GM21515 (cell line): Measurements from ENCODE around the gene ITIH2.
"Not testable (repeated sequence)": the region's sequence is repeated elsewhere in the genome, so short reads cannot be mapped to it uniquely, and the experiment has no call there.

Source experiments
- ATAC-seq: cut with Tn5 transposase; IDR thresholded peaks from one replicate; pipeline ENCODE4 v1.9.1; 2021; ENCODE audit not compliant: unreplicated experiment

ITIH2 gene, protein sequence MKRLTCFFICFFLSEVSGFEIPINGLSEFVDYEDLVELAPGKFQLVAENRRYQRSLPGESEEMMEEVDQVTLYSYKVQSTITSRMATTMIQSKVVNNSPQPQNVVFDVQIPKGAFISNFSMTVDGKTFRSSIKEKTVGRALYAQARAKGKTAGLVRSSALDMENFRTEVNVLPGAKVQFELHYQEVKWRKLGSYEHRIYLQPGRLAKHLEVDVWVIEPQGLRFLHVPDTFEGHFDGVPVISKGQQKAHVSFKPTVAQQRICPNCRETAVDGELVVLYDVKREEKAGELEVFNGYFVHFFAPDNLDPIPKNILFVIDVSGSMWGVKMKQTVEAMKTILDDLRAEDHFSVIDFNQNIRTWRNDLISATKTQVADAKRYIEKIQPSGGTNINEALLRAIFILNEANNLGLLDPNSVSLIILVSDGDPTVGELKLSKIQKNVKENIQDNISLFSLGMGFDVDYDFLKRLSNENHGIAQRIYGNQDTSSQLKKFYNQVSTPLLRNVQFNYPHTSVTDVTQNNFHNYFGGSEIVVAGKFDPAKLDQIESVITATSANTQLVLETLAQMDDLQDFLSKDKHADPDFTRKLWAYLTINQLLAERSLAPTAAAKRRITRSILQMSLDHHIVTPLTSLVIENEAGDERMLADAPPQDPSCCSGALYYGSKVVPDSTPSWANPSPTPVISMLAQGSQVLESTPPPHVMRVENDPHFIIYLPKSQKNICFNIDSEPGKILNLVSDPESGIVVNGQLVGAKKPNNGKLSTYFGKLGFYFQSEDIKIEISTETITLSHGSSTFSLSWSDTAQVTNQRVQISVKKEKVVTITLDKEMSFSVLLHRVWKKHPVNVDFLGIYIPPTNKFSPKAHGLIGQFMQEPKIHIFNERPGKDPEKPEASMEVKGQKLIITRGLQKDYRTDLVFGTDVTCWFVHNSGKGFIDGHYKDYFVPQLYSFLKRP

DNA sequence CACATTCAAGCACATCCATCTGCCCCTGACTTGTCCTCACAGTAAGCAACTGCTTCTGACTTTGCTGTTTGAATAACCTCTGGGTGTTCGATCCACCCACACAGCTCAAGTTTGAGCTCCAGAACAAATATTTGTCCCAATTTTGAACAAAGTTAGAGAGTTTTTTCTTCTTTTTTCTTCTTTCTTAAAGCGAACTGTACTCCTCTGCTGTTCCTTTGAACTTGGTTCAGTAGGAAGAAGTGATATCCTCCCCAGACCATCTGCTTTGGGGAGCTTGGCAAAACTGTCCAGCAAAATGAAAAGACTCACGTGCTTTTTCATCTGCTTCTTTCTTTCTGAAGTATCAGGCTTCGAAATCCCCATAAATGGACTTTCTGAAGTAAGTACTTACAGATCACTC is at the start of gene ITIH2:
Gene ITIH2, plus strand, starts transcription at position 177 of the 400 bp plus-strand sequence. Its CDS starts 119 bp downstream, at position 296.
- no peak for ATAC-seq

DNA sequence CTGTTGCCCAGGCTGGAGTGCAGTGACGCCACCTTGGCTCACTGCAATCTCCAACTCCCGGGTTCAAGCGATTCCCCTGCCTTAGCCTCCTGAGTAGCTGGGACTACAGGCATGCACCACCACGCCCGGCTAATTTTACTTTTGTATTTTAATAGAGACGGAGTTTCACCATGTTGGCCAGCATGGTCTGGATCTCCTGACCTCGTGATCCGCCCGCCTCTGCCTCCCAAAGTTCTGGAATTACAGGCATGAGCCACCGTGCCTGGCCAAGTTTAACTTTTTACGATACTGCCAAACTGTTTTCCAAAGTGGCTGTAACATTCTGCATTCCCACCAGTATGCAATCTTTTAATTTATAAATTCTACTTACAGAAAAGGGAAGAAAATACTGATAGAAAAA is 46.0 kb upstream of the ITIH2 start:
- not testable (repeated sequence) for ATAC-seq

DNA sequence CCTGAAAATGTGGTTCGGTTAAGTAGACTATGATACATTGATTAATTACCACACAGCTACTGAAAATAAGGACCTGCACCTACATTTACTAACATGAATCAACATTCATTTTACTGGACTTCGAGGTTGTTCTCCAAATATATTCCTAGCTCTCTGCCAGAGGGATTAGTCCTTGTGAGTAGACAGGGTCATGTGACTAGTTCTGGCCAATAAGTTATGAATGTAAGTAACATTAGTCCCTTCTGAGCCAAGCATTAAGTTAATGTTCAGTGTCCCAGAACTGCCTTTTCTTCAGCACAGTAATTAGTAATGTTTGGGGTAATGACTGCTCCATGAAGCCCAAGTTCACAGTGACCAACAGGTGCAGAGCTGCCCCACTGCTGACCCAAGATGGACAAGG is 45.6 kb upstream of the ITIH2 start:
- no peak for ATAC-seq

DNA sequence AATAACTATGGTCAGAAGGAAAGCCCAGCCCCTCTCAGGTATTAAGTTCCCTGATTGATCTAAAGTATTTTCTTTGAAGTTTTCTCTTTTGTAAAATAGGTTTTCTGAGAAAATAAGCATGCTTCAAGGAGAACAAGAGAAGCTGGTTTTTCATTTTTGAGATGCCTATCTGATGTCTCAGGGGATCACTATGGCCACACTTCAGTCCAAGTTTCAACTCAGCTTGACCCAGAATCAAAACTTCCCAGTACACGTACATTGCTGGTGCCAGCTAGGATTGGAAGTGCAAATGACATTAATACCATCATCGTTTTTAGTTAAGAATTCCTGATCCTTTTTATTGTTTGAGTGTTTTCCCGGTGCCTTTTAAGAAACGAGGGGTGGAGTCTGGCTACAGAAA is 43.6 kb upstream of the ITIH2 start:
- no peak for ATAC-seq

DNA sequence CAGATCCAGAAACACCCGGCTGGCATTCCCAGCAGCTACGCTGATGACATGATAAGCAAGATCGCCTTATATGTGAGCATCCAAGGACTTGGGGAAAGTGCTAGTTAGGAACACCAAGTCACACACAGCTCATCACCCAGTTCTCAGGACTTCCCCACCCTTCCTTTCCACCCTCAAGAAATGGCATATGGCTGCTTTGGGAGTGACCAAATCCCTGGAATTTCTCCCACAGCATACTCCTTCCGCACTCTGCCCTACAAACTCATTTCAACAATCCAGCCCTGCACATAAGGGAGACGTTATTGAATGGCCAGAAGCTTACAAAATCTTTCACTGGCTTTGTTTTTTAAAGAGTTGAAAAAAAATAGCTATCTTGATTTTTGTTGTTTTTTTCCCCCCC is 40.6 kb upstream of the ITIH2 start:
- no peak for ATAC-seq

DNA sequence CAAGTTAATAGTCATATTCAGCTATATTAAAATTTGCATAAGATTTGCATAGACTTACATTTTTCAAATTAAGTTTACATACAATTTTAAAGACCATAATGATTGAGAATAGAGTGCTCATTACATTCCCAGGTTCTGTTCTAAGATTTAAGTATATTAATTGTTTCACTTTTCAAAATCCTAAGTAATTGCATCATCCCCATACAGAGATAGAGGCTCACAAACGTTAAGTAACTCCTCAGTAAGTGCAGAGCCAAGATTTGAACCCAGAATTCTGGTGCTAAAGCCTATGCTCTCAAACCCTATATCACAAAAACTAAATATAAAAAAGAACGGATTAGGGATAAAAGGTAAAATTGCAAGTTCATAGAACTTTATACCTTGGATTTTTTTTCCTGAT is 38.4 kb upstream of the ITIH2 start:
- no peak for ATAC-seq

DNA sequence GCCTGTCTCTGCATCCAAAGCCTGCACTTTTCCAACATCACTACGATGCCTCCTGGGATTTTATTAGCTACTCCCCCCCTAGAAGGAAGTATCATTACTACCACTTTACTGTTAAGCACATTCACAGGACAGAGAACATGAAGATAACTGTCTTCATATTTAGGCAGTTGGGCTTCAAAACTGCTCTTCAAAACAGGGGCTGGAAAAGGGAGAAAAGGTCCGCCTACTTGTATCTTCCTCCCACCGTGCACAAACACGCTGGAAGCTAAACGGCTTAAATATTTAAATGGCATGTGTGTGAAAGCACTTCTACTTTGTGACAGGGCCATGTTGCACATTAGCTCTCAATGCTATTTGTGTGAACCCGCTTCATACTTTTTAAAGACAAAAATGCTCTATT is 37.3 kb upstream of the ITIH2 start:
- ATAC-seq: no peak

DNA sequence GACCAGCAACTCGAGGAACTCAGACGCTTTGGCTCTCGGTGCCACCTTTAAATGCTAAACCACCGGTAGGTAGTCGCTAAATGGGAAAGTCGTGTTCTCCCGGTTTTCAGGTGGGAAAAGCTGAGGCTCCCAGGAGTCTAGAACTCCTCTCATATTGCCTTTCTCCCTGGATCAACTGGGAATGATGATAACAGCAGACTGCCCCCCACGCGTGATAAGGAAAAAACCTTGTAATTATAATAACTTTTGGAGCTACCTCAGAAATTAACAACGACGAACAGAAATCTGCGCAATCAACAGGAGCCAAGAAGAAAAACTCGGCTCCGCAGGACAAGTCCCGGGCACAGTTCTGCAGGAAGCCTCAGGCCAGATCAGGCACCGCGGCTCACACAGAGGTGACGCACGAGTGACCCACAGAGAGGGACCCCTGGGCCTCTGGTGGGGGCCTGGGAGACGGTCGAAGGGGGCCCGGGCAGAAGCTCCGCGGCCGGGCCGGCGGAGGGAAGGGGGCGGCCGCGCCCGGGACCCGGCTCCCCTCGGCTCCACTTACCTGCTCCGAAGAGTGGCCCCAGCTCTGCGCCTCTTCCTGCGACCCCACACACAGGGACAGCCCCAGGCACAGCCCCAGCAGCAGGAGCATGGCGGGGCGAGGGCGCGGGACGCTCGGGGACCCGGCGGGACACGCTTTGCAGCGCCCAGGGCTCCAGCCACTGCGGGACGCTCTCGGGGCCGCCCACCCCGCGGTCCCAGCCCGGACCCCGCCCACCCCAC is 36.7 kb upstream of the ITIH2 start, which contains the start of gene ITIH5:
Gene ITIH5, minus strand, starts transcription at position 714 of the 771 bp plus-strand sequence. Its CDS starts 74 bp downstream, at position 640.
- ATAC-seq: no peak

DNA sequence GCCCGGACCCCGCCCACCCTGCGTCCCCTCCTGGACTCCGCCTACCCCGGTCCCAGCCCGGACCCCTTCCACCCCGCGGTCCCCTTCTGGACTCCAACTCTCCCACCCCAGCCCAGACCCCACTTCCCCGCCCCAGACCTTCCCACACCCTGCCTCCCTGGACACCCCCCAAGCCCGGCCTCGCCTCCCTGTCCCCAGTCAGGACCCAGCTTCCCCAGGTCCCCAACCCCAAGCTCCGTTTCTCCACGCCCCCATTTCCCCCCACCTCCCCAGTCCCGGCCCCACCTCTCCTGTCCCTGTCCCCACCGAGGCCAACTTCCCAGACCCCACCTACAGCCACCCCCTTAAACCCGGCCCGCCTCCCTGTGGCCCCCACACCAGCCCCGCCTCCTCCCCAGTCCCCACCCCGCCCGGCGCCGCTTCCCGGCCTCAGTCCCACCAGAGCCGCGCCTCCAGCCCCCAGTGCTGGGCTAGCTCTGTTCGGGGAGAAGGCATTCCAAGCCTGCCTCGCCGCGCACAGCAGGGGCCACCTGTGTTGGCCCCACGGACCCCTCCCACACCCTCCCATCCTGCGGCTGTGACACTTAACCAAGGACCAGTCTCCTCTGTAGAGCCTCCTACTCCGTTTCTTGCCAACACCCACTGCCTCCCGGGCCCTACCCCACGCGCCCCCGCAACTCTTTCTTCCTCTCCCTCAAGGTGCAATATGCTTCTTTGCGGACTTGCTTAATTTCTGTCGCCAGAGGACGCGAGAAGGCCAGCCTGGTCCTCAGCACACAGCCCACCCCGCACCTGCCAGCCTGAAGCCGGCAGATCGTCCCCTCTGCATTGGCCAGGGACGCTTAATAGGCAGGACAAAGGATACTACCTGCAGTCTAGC is 35.6 kb upstream of the ITIH2 start:
- ATAC-seq: no peak

DNA sequence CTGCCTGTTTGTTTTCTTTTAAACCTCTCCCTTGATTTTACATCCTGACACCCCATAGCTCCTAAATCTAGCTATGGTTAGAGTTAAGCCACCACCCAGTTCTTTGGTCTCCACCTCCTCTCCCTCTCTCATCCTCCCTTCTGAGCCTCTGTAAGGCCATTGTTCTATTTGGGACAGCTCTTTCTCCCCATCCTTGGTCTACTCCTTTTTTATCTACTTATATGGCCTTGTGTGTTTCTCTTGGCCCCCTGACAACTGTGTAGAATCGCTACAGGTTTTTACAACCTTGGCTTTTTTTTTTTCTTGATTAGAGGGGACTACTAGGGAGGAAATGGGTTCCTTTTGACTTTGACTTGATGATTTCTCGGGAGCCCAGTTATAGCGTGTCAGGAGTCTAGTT is 33.0 kb upstream of the ITIH2 start:
- ATAC-seq: no peak

DNA sequence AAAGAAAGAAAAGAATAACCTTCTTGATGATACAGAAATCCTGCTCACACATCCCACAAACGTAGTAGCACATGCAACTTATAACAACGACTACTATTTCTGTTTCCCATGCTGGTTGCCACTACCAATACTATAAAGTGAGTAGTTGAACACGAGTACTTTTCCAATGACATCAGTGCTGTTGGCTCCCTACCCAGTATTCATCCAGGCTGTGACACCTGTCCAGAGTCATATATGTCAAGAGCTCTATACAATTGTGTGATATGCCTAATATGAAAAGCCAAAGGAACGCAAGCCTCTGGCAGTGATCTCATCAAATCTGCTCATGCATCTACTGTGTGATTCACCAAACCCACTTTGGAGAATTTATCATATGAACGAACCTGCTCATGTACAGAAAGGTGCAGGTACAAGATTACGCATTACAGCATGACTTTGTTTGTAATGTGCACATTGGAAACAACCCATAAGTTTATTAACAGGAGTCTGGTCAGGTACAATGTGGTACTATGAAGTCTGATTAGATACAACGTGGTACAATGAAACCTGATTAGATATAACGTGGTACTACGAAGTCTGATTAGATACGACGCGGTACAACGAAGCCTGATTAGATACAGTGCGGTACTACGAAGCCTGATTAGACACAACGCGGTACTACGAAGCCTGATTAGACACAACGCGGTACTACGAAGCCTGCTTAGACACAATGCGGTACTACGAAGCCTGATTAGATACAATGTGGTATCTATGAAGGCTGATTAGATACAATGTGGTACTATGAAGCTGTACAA is 30.6 kb upstream of the ITIH2 start:
- no peak for ATAC-seq

DNA sequence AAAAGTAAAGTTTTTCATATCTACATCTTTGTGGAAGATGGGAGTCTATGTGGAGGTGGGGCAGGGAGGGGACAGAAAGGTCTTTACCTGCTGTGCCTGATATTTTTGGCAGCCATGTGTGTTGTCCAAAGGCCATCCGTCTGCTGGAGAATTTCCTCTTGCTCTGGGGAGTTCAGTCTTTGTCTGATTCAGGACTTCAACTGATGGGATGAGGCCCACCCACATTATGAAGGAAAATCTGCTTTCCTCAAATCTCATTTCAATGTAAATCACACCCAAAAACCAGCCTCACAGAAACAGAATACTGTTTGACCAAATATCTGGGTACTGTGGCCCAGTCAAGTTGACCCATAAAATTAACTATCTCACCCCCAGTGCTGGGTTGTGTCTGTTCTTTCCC is 23.9 kb upstream of the ITIH2 start:
- ATAC-seq: no peak

DNA sequence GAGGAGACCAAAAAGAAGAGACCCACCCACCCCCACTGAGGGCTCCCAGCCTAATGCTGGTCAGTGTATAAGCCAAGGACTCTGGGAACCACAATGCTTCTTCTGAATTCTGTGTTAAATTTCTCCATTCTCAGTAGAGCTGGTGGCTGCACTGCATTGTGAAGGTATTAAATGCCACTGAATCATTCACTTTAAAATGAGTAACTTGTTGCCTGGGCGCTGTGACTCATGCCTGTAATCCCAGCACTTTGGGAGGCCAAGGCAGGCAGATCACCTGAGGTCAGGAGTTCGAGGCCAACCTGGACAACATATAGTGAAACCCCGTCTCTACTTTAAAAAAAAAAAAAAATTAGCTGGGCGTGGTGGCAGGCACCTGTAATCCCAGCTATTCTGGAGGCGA is 23.0 kb upstream of the ITIH2 start:
- not testable (repeated sequence) for ATAC-seq

DNA sequence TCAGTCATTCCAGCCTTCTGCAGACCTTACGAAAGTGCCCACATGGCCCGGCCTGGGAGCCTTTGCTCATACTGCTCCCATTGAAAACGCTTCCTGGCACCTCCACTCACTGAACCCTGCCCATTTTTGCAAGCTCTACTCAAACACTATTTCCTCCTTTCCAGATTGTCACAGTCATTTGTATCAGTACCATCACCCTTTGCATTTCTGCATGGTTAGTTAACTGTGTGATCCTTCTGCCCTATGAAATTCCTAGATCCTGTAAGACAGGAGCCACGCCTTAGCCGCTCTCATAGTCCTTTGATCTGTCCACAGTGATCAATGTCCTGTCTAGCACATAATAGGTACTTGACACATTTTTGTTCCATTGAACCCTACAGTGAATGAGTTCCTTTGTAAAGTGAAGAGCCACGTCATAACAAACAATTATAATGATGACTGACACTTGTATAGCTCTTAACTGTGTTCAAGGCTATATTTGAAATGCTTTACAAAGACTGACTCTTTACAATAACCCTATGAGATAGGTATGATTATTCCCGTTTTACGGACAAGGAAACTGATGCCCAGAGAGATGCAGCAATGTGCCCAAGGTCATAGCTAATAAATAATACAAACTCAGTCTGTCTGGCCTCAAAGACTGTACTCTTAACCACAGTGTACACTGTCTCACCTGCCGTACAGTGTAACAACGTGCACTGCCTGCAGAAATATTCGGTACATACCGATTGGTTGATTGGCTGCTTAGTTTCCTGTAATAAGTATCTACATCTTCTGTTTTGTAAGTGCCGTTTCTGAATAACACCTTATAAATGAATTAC is 16.6 kb upstream of the ITIH2 start:
- ATAC-seq: no peak

DNA sequence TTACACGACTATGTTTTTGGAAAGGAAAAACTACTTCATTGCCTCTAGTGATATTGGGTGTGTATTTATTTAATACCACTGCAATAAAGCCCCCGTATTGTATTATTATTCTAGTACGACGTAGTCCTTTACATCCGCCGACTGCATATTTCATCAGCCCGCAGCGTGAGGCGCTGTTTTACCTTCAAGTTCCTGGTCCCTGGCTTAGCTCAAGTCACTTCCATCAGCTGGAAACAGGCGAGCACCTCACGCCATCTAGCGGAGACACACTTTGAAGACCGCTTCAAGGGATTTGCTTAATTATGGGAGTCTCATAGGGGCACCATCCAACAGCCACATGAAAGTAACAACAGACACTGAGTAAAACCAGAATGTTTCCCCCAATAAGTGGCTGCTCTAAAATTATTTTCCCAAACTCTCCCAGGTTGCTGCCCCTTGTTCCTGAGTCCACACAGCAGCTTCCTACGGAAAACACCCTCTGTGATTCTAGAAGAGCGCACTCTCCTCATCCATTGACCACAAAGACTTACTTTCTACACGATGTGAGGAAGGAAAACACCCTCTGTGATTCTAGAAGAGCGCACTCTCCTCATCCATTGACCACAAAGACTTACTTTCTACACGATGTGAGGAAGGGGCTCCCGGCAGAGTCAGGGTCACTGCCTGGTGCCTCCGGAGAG is 15.7 kb upstream of the ITIH2 start:
- peak; percentile 97 for ATAC-seq

DNA sequence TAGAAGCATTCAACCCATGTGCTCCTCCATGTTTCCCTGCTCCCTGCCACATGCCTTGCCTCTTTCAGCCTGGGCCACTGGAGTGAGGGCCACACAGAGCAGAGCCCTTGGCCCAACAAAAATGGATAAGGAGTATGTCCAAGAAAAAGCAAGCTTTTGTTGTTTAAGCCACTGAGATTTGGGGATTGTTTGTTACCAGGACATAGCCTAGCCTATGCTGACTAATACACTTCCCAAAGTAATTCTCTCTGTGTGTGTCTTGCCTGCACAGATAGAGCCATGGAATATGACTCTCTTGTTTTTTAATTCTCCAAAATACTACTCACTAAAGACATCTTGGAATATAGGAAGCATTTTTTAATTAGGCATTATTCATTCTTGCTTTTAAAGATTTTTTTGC is 13.5 kb upstream of the ITIH2 start:
- no peak for ATAC-seq

DNA sequence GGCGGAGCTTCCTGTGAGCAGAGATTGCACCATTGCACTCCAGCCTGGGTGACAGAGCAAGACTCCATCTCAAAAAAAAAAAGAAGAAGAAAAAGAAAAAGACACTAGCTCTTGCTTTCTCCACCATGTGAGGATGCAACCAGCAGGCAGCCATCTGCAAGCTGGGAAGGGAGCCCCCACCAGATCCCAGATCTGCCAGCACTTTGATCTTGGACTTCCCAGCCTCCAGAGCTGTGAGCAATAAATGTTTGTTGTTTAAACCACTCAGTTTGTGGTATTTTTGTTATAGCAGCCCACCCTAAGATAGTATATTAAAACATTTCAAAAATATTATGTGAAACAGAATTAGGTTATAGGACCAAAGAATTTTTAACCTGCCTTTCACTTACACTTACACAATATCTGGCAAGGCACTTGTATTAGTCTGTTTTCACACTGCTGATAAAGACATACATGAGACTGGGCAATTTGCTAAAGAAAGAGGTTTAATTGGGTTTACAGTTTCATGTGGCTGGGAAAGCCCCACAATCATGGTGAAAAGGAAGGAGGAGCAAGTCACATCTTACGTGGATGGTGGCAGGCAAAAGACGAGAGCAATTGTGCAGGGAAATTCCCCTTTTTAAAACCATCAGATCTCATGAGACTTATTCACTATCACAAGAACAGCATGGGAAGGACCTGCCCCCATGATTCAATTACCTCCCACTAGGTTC is 12.1 kb upstream of the ITIH2 start:
- ATAC-seq: not testable (repeated sequence)
